Suppressor macrophage (primary cell): ENCODE data around the gene NME5.
"Not testable (repeated sequence)": the region's sequence is repeated elsewhere in the genome, so short reads cannot be mapped to it uniquely, and the experiment has no call there.

ENCODE experiments used
- DNase-seq, 4 experiments: peaks; one replicate each; pipeline ENCODE4 v3.0.0-alpha.2; 2020 to 2022
- total RNA-seq, 17 experiments: gene quantifications; one replicate each; lab custom pipeline; 2026; ENCODE audit warnings: mixed read lengths in 6 of 17, inconsistent platforms in 3 of 17; lab: John Stamatoyannopoulos, UW

Gene NME5
- 0 to 1.5 (median 0) reads per million in 17 experiments for total RNA-seq

- DNase-seq, result peak; percentile 14 to 53 (median 26)
These were observed at the start of gene NME5 for GRCh38 chr5:138138949-138139780. NME5 (minus strand) TSS chr5:138139428; CDS start chr5:138138780, 648 bp downstream.

- no peak for DNase-seq
These were observed 49.4 kb upstream of the NME5 start for GRCh38 chr5:138188626-138189025.

- DNase-seq, result peak; percentile 10 to 33 (median 28)
These were observed 46.8 kb upstream of the NME5 start for GRCh38 chr5:138186002-138186447.

- DNase-seq, result no peak
These were observed 43.6 kb upstream of the NME5 start for GRCh38 chr5:138182808-138183207.

GRCh38 chr5:138180841-138181240, 41.6 kb upstream of the NME5 start:
- DNase-seq, result no peak

GRCh38 chr5:138180183-138180782, 41.1 kb upstream of the NME5 start:
- DNase-seq, result peak; percentile 53 to 81 (median 66)

GRCh38 chr5:138179277-138179857, 40.1 kb upstream of the NME5 start:
- DNase-seq, result peak; percentile 6 to 20 (median 8)

- peak; percentile 95 to 98 (median 96) for DNase-seq
These were observed 39.5 kb upstream of the NME5 start, which contains the start of the genes BRD8 and KIF20A for GRCh38 chr5:138178516-138179276. BRD8 (minus strand) TSS chr5:138178630; CDS start chr5:138178614, 16 bp downstream. KIF20A (plus strand) TSS chr5:138179112; CDS start chr5:138179681, 569 bp downstream.

GRCh38 chr5:138177941-138178515, 38.8 kb upstream of the NME5 start:
- DNase-seq, result peak; percentile 44 to 71 (median 57)

- DNase-seq, result peak in 1 of 4 experiments; percentile 19
These were observed 31.1 kb upstream of the NME5 start for GRCh38 chr5:138170299-138170698.

- DNase-seq, result no peak
These were observed 29.9 kb upstream of the NME5 start for GRCh38 chr5:138169124-138169523.

- DNase-seq, result no peak
These were observed 24.5 kb upstream of the NME5 start for GRCh38 chr5:138163721-138164120.

- no peak for DNase-seq
These were observed 21.5 kb upstream of the NME5 start for GRCh38 chr5:138160706-138161105.

GRCh38 chr5:138159666-138160065, 20.4 kb upstream of the NME5 start:
- DNase-seq, result no peak

- DNase-seq, result no peak
These were observed 18.4 kb upstream of the NME5 start for GRCh38 chr5:138157626-138158025.

- DNase-seq, result not testable (repeated sequence)
These were observed 16.7 kb upstream of the NME5 start for GRCh38 chr5:138155977-138156376.

- DNase-seq, result no peak
These were observed 10.3 kb upstream of the NME5 start for GRCh38 chr5:138149530-138149929.

GRCh38 chr5:138148811-138149210, 9.6 kb upstream of the NME5 start:
- DNase-seq, result peak; percentile 43 to 51 (median 46)

- DNase-seq, result not testable (repeated sequence)
These were observed 4.3 kb upstream of the NME5 start for GRCh38 chr5:138143578-138143977.

GRCh38 chr5:138141734-138142133, 2.5 kb upstream of the NME5 start:
- no peak for DNase-seq

GRCh38 chr5:138140268-138140667, 1.0 kb upstream of the NME5 start:
- no peak for DNase-seq

- peak; percentile 28 to 71 (median 57) for DNase-seq
These were observed 508 bp upstream of the NME5 start for GRCh38 chr5:138139781-138140090.
